HG02973 (cell line): ENCODE data around the gene PAEP.
"Not testable (repeated sequence)": the region's sequence is repeated elsewhere in the genome, so short reads cannot be mapped to it uniquely, and the experiment has no call there.

ENCODE experiments used
- ATAC-seq: cut with Tn5 transposase; IDR thresholded peaks from one replicate; pipeline ENCODE4 v1.9.1; 2021; ENCODE audit warnings: moderate library complexity; ENCODE audit not compliant: unreplicated experiment

Gene PAEP

GRCh38 chr9:135549478-135550343 is 11.8 kb upstream of the PAEP start:
- ATAC-seq: not testable (repeated sequence)

GRCh38 chr9:135550344-135550918 is 11.1 kb upstream of the PAEP start:
- ATAC-seq: no peak

- no peak for ATAC-seq
Measured at GRCh38 chr9:135551031-135551430, 10.5 kb upstream of the PAEP start.

- no peak for ATAC-seq
Measured at GRCh38 chr9:135551456-135551855, 10.1 kb upstream of the PAEP start.

GRCh38 chr9:135552021-135552697 is 9.4 kb upstream of the PAEP start:
- ATAC-seq: no peak

- ATAC-seq: no peak
Measured at GRCh38 chr9:135552698-135553171, 8.8 kb upstream of the PAEP start.

- ATAC-seq: no peak
Measured at GRCh38 chr9:135554718-135555117, 6.8 kb upstream of the PAEP start.

GRCh38 chr9:135555203-135555602 is 6.4 kb upstream of the PAEP start:
- ATAC-seq: no peak

- ATAC-seq: no peak
Measured at GRCh38 chr9:135555910-135556309, 5.6 kb upstream of the PAEP start.

- no peak for ATAC-seq
Measured at GRCh38 chr9:135559606-135560005, 1.9 kb upstream of the PAEP start.

- no peak for ATAC-seq
Measured at GRCh38 chr9:135562235-135562745, 734 bp downstream of the PAEP start.

- no peak for ATAC-seq
Measured at GRCh38 chr9:135563039-135563476, 1.5 kb downstream of the PAEP start.

GRCh38 chr9:135563858-135564257 is 2.3 kb downstream of the PAEP start:
- no peak for ATAC-seq

- no peak for ATAC-seq
Measured at GRCh38 chr9:135565141-135565628, 3.6 kb downstream of the PAEP start.

- ATAC-seq: no peak
Measured at GRCh38 chr9:135565636-135566035, 4.1 kb downstream of the PAEP start.

- ATAC-seq: no peak
Measured at GRCh38 chr9:135566552-135566951, 5.0 kb downstream of the PAEP start.

- ATAC-seq: no peak
Measured at GRCh38 chr9:135567311-135567710, 5.8 kb downstream of the PAEP start.

GRCh38 chr9:135568026-135568425 is 6.5 kb downstream of the PAEP start:
- no peak for ATAC-seq

- no peak for ATAC-seq
Measured at GRCh38 chr9:135570456-135570855, 8.9 kb downstream of the PAEP start.

GRCh38 chr9:135572233-135572632 is 10.7 kb downstream of the PAEP start:
- no peak for ATAC-seq

- no peak for ATAC-seq
Measured at GRCh38 chr9:135573124-135573523, 11.6 kb downstream of the PAEP start.
